Bronchial epithelial cell (primary cell): Measurements from ENCODE around the gene CACYBP. TPM values are rescaled to one million over a fixed set of nuclear protein-coding genes. Genes with fewer than 3 reads are reported as not detected.
A peak's percentile ranks its signal among the peaks of the same experiment; 100 is the strongest.

Experiments
- DNase-seq: peaks from one replicate; pipeline ENCODE4 v3.0.0-alpha.2; 2010; ENCODE audit warnings: low read depth
- FAIRE-seq: peaks from 2 replicates; lab custom pipeline; 2011; peaks lifted over from hg19 to GRCh38; lab: Jason Lieb, UNC
- H3K27me3 ChIP-seq: 2 replicates; pipeline ENCODE4 v1.5.1; 2011; ENCODE audit warnings: low read length; ENCODE audit not compliant: control insufficient read depth, insufficient read depth
- H3K36me3 ChIP-seq: 2 replicates; pipeline ENCODE4 v1.5.1; 2011; ENCODE audit warnings: low read length; ENCODE audit not compliant: control insufficient read depth, insufficient read depth
- H3K4me3 ChIP-seq: 2 replicates; pipeline ENCODE4 v1.5.1; 2011; ENCODE audit warnings: mild to moderate bottlenecking, low read depth, low read length, control low read depth
- total RNA-seq: library from RNA; depleted of rRNA; stranded (reverse); fragments of >200 nt; gene quantifications from 2 replicates; pipeline ENCODE4 v1.2.1, GENCODE V29; 2014
- TF ChIP-seq, protein P1 (sequence below): IDR thresholded peaks from 2 replicates; pipeline ENCODE4 v1.5.1; 2011; ENCODE audit warnings: mild to moderate bottlenecking, moderate library complexity, low read length, control low read depth, inconsistent platforms; ENCODE audit not compliant: insufficient read depth, severe bottlenecking

Gene CACYBP
- total RNA-seq, 1 donor from 2014 or later, result 44.2 TPM

GRCh38 chr1:174996476-174996875 is 3.3 kb upstream of the CACYBP start:
- FAIRE-seq, result no peak
- DNase-seq, result peak; percentile 73
- Histone ChIP-seq H3K36me3 (no peaks in the 10 kb centered on the region), H3K4me3 (no peak overlapping the region), H3K27me3 (no peaks in the 10 kb centered on the region)
- TF ChIP-seq, protein P1, sequence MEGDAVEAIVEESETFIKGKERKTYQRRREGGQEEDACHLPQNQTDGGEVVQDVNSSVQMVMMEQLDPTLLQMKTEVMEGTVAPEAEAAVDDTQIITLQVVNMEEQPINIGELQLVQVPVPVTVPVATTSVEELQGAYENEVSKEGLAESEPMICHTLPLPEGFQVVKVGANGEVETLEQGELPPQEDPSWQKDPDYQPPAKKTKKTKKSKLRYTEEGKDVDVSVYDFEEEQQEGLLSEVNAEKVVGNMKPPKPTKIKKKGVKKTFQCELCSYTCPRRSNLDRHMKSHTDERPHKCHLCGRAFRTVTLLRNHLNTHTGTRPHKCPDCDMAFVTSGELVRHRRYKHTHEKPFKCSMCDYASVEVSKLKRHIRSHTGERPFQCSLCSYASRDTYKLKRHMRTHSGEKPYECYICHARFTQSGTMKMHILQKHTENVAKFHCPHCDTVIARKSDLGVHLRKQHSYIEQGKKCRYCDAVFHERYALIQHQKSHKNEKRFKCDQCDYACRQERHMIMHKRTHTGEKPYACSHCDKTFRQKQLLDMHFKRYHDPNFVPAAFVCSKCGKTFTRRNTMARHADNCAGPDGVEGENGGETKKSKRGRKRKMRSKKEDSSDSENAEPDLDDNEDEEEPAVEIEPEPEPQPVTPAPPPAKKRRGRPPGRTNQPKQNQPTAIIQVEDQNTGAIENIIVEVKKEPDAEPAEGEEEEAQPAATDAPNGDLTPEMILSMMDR, result no peak

DNA sequence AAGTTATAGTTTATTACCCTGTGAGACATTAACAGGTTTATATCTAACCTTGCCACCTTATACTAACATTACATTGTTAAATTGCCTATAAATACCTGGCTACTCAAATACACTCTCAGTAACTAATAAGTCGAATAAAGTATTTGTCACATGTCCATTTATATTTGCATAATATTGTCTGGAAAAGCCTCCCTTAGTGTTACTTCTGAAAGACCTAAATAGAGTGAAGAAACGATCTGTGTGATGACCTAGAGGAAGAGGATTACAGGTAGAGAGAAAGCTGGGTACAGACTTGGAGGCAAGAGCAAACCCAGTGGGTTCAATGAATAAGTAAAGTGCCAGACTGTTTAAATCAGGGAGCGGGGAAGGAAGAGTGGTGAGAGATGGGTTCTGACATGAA is 2.7 kb upstream of the CACYBP start:
- H3K36me3 ChIP-seq, result no peaks in the 10 kb centered on the region
- no peak overlapping the region for H3K4me3 ChIP-seq
- FAIRE-seq (no peak), DNase-seq (no peak)
- H3K27me3 ChIP-seq, result no peaks in the 10 kb centered on the region
- TF ChIP-seq, protein P1, result no peak

DNA sequence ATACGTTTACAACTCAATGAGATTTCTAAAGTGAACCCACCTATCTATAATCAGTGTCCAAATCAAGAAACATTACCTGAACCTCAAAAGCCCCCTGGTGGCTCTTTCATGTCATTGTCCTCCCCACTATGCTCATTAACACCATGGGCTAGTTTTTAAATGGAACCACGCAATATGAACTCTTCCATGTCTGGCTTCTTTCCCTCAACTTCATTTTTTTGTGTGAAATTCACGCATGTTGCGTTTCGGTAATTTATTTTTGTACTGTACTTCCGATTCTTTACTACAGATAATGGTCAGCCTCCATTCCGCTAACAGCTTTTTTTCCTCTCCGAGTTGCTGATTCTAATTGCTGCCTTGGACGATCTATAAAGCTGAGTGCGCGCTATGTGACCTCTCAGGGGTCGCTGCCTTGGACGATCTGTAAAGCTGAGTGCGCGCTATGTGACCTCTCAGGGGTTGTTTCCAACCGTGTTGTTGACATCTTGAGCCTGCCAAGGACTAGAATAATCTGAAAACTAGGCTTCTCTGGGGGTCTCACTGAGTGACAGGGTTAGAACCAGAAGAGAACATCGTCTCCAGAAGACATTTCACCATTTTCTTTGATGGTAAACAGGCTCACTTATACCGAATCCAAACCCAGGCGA is 1.1 kb upstream of the CACYBP start:
- Histone ChIP-seq H3K27me3 (no peaks in the 10 kb centered on the region), H3K36me3 (no peaks in the 10 kb centered on the region), H3K4me3 (peak overlapping the region; percentile 78)
- TF ChIP-seq, protein P1, result peak; percentile 69
- FAIRE-seq, result no peak
- peak; percentile 68 for DNase-seq

- no peak for FAIRE-seq
Observed at GRCh38 chr1:174999216-174999935, 371 bp upstream of the CACYBP start.

DNA sequence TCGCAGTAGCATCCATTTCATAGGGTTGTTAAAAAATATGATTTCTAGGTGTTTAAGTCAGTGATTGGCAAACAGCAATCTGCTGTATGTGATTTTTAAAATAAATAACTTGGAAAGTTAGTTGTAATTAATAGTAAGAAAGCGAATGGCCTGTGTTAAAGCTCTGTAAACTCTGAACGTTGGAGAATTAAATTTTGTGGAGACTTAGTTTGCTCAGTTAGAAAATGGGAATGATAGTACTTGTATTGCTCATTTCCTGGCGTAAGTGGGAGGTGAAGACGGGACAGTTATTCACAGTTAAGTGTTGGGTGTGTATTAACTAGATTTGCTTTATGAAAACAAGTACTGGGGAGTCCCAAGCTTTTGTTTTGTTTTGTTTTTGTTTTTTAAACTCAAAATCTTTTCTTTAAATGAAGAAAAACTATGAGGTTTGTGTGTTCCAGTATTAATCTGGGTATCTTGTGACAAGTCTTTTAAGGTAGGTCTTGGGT is 995 bp downstream of the CACYBP start:
- TF ChIP-seq, protein P1, result no peak
- H3K36me3 ChIP-seq, result no peaks in the 10 kb centered on the region
- DNase-seq, result peak; percentile 59
- H3K4me3 ChIP-seq, result peak overlapping the region; percentile 78
- no peaks in the 10 kb centered on the region for H3K27me3 ChIP-seq
- FAIRE-seq, result no peak

More at GRCh38 chr1:174999216-174999935, 371 bp upstream of the CACYBP start:
- no peaks in the 10 kb centered on the region for H3K27me3 ChIP-seq
- DNase-seq, result peak; percentile 97
- peak overlapping the region; percentile 78 for H3K4me3 ChIP-seq
- TF ChIP-seq, protein P1, result no peak
- no peaks in the 10 kb centered on the region for H3K36me3 ChIP-seq
